ENCODE data around the gene PHLPP2.

PHLPP2 gene

DNA sequence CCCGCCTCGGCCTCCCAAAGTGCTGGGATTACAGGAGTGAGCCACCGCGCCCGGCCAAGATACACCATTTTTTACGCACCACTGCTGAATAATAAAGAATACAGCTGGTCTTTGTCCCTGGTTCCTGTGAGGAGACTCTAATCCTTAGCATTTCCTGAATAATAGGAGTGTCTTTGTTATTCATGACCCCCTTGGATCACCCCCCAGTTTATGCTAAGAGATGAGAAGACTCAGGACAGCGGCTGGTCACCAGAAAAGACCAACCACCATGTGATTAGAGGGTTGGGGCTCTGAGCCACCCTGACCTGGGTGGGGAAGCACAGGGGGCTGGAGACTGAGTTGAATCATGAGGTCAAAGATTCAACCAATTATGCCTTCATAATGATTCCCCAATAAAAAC, 17.3 kb downstream of the PHLPP2 start:
- H4K8ac ChIP-seq (ENCODE audit: low read depth, low read length) = no peak overlapping the region
- no CpG with 5 or more reads among the region's 7 CpGs for WGBS (ENCODE audit: extremely low coverage, insufficient coverage, insufficient read length)

DNA sequence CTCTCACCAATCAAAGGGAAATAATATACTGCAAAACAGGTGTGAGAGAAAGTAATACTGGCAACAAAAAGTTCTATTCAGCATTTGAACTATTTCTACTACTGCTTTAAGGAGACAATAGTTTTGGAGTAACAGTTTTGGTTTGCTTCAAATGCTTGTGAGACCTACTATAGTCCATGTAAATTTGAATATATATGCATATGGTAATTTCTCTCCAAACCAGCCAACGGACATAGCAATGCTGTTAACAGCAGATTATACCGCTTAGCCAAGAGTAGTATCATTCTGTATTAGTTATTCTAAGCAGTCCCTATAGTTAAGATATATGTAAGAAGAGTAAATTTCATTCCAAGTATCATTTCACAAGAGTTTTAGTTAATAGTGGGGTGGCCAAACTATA, 18.5 kb downstream of the PHLPP2 start:
- no peak overlapping the region for H3K4me2 ChIP-seq (ENCODE audit: low read length)
- no peak overlapping the region for H3K23ac ChIP-seq (ENCODE audit: low read length)
- H3K79me2 ChIP-seq (ENCODE audit: control insufficient read depth, insufficient read depth, low read length, poor library complexity) = peaks cover 2% of the 10 kb centered on the region
- no peaks in the 10 kb centered on the region for H3K27me3 ChIP-seq (ENCODE audit: insufficient read depth, low read length)
- no peak overlapping the region for H3K9ac ChIP-seq (ENCODE audit: low read length)
- H3K27ac ChIP-seq (ENCODE audit: low read depth, low read length) = no peak overlapping the region
- H3K14ac ChIP-seq (ENCODE audit: low read length) = no peak overlapping the region
- H4K8ac ChIP-seq (ENCODE audit: low read depth, low read length) = no peak overlapping the region
- no peak overlapping the region for H2AFZ ChIP-seq (ENCODE audit: insufficient read depth, low read length, poor library complexity)
- no peak overlapping the region for H2AK5ac ChIP-seq (ENCODE audit: low read length)
- no peak overlapping the region for H3K4me3 ChIP-seq (ENCODE audit: low read depth, low read length)
- H2BK12ac ChIP-seq (ENCODE audit: low read length) = no peak overlapping the region
- peaks cover 16 to 21% of the 10 kb centered on the region in 2 experiments for H3K4me1 ChIP-seq (ENCODE audit: control insufficient read depth in 1 of 2, insufficient read depth in 2 of 2, low read length in 2 of 2)
- no peak overlapping the region for H2BK120ac ChIP-seq (ENCODE audit: insufficient read depth, low read length, poor library complexity)
- DNase-seq = no peak
- H4K12ac ChIP-seq (ENCODE audit: low read depth, low read length) = no peak overlapping the region
- H2BK5ac ChIP-seq (ENCODE audit: low read depth, low read length, poor library complexity) = no peak overlapping the region
- no peak overlapping the region for H3K4ac ChIP-seq (ENCODE audit: low read depth, low read length)
- H3K18ac ChIP-seq (ENCODE audit: low read length) = no peak overlapping the region
- H3K79me1 ChIP-seq (ENCODE audit: low read length) = peaks cover 3% of the 10 kb centered on the region
- H3K36me3 ChIP-seq (ENCODE audit: control insufficient read depth in 1 of 2, insufficient read depth in 2 of 2, low read length in 2 of 2) = peaks cover 0 to 2% of the 10 kb centered on the region in 2 experiments
- no peak overlapping the region for H4K91ac ChIP-seq (ENCODE audit: low read depth, low read length)
- no CpG with 5 or more reads among the region's 2 CpGs for whole genome bisulfite sequencing (ENCODE audit: extremely low coverage, insufficient coverage, insufficient read length)
- H3K9me3 ChIP-seq (ENCODE audit: insufficient read depth, low read depth, low read length) = no peaks in the 10 kb centered on the region

More for the DNA sequence above, 17.3 kb downstream of the PHLPP2 start:
- Histone ChIP-seq H3K9ac (ENCODE audit: low read length) (no peak overlapping the region), H3K4me1 (ENCODE audit: control insufficient read depth in 1 of 2, insufficient read depth in 2 of 2, low read length in 2 of 2) (peaks cover 16 to 21% of the 10 kb centered on the region in 2 experiments), H3K9me3 (ENCODE audit: insufficient read depth, low read depth, low read length) (no peaks in the 10 kb centered on the region), H3K36me3 (ENCODE audit: control insufficient read depth in 1 of 2, insufficient read depth in 2 of 2, low read length in 2 of 2) (peaks cover 0 to 2% of the 10 kb centered on the region in 2 experiments), H3K23ac (ENCODE audit: low read length) (no peak overlapping the region), H3K79me1 (ENCODE audit: low read length) (peaks cover 3% of the 10 kb centered on the region), H2BK120ac (ENCODE audit: insufficient read depth, low read length, poor library complexity) (no peak overlapping the region), H3K14ac (ENCODE audit: low read length) (no peak overlapping the region), H4K12ac (ENCODE audit: low read depth, low read length) (no peak overlapping the region), H3K27me3 (ENCODE audit: insufficient read depth, low read length) (no peaks in the 10 kb centered on the region), H3K4ac (ENCODE audit: low read depth, low read length) (no peak overlapping the region), H3K27ac (ENCODE audit: low read depth, low read length) (no peak overlapping the region), H2AK5ac (ENCODE audit: low read length) (no peak overlapping the region), H3K4me2 (ENCODE audit: low read length) (no peak overlapping the region), H2AFZ (ENCODE audit: insufficient read depth, low read length, poor library complexity) (no peak overlapping the region), H4K91ac (ENCODE audit: low read depth, low read length) (no peak overlapping the region), H2BK12ac (ENCODE audit: low read length) (no peak overlapping the region), H3K18ac (ENCODE audit: low read length) (no peak overlapping the region), H3K79me2 (ENCODE audit: control insufficient read depth, insufficient read depth, low read length, poor library complexity) (peaks cover 2% of the 10 kb centered on the region), H2BK5ac (ENCODE audit: low read depth, low read length, poor library complexity) (no peak overlapping the region), H3K4me3 (ENCODE audit: low read depth, low read length) (no peak overlapping the region)
- DNase-seq = no peak

DNA sequence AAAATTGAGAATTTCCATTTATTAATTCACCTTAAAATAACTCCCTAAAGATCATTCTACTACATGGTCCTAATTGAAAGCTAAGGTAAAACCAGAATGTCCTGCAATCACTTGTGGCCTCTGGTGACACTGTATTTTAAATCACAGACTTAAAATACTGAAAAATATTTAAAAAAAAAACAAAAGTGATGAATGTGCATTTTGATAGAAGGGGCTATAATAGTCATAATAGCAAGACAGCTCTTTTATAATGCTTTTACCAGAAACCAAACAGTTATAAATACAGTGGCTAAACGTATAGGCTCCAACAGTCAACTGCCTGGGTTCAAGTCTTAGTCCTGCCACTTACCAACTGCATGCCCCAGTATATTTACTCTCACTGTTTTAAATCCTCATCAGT, 21.2 kb downstream of the PHLPP2 start:
- Histone ChIP-seq H4K8ac (ENCODE audit: low read depth, low read length) (no peak overlapping the region), H3K9ac (ENCODE audit: low read length) (no peak overlapping the region), H2BK12ac (ENCODE audit: low read length) (no peak overlapping the region), H3K23ac (ENCODE audit: low read length) (no peak overlapping the region), H3K79me2 (ENCODE audit: control insufficient read depth, insufficient read depth, low read length, poor library complexity) (no peaks in the 10 kb centered on the region), H3K27ac (ENCODE audit: low read depth, low read length) (no peak overlapping the region), H2AFZ (ENCODE audit: insufficient read depth, low read length, poor library complexity) (no peak overlapping the region), H3K9me3 (ENCODE audit: insufficient read depth, low read depth, low read length) (peaks cover 1% of the 10 kb centered on the region), H3K14ac (ENCODE audit: low read length) (no peak overlapping the region), H4K91ac (ENCODE audit: low read depth, low read length) (no peak overlapping the region), H4K12ac (ENCODE audit: low read depth, low read length) (no peak overlapping the region), H3K18ac (ENCODE audit: low read length) (no peak overlapping the region), H3K4me2 (ENCODE audit: low read length) (no peak overlapping the region), H2AK5ac (ENCODE audit: low read length) (no peak overlapping the region), H3K36me3 (ENCODE audit: control insufficient read depth in 1 of 2, insufficient read depth in 2 of 2, low read length in 2 of 2) (peaks cover under 1 to 12% of the 10 kb centered on the region in 2 experiments), H3K79me1 (ENCODE audit: low read length) (no peaks in the 10 kb centered on the region), H3K4ac (ENCODE audit: low read depth, low read length) (no peak overlapping the region), H2BK120ac (ENCODE audit: insufficient read depth, low read length, poor library complexity) (no peak overlapping the region), H3K4me1 (ENCODE audit: control insufficient read depth in 1 of 2, insufficient read depth in 2 of 2, low read length in 2 of 2) (peaks cover 7 to 11% of the 10 kb centered on the region in 2 experiments), H2BK5ac (ENCODE audit: low read depth, low read length, poor library complexity) (no peak overlapping the region), H3K4me3 (ENCODE audit: low read depth, low read length) (no peak overlapping the region), H3K27me3 (ENCODE audit: insufficient read depth, low read length) (no peaks in the 10 kb centered on the region)
- no peak for DNase-seq
- WGBS (ENCODE audit: extremely low coverage, insufficient coverage, insufficient read length) = no CpG with 5 or more reads among the region's 1 CpG

DNA sequence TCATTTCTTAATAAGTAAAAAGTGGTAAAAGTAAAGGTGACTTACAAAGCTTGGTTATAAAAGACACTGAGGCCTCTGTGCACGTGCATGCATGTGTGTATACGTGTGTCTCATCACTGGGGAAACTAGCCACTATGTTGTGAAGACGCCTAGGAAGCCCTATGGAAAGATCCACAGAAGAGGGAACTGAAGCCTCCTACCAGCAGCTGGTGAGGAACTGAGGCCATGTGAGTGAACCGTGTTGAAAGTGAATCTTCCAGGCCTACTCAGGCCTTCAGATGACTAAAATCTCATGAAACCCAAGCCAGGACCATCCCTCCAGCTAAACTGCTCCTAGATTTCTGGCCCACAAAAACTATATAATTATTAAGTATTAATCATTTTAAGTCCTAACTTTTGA, 23.7 kb downstream of the PHLPP2 start:
- H3K4me2 ChIP-seq (ENCODE audit: low read length) = no peak overlapping the region
- H3K4me3 ChIP-seq (ENCODE audit: low read depth, low read length) = no peak overlapping the region
- H2AK5ac ChIP-seq (ENCODE audit: low read length) = no peak overlapping the region
- no peaks in the 10 kb centered on the region for H3K79me2 ChIP-seq (ENCODE audit: control insufficient read depth, insufficient read depth, low read length, poor library complexity)
- no peak overlapping the region for H2BK120ac ChIP-seq (ENCODE audit: insufficient read depth, low read length, poor library complexity)
- H3K14ac ChIP-seq (ENCODE audit: low read length) = no peak overlapping the region
- H2BK12ac ChIP-seq (ENCODE audit: low read length) = no peak overlapping the region
- DNase-seq = no peak
- peaks cover 3% of the 10 kb centered on the region for H3K9me3 ChIP-seq (ENCODE audit: insufficient read depth, low read depth, low read length)
- no peak overlapping the region for H4K91ac ChIP-seq (ENCODE audit: low read depth, low read length)
- no peak overlapping the region for H3K27ac ChIP-seq (ENCODE audit: low read depth, low read length)
- H4K12ac ChIP-seq (ENCODE audit: low read depth, low read length) = no peak overlapping the region
- H3K23ac ChIP-seq (ENCODE audit: low read length) = no peak overlapping the region
- H2BK5ac ChIP-seq (ENCODE audit: low read depth, low read length, poor library complexity) = no peak overlapping the region
- peaks cover 5 to 14% of the 10 kb centered on the region in 2 experiments for H3K36me3 ChIP-seq (ENCODE audit: control insufficient read depth in 1 of 2, insufficient read depth in 2 of 2, low read length in 2 of 2)
- WGBS (ENCODE audit: extremely low coverage, insufficient coverage, insufficient read length) = no CpG with 5 or more reads among the region's 4 CpGs
- no peak overlapping the region for H2AFZ ChIP-seq (ENCODE audit: insufficient read depth, low read length, poor library complexity)
- no peak overlapping the region for H4K8ac ChIP-seq (ENCODE audit: low read depth, low read length)
- H3K4ac ChIP-seq (ENCODE audit: low read depth, low read length) = no peak overlapping the region
- no peak overlapping the region for H3K18ac ChIP-seq (ENCODE audit: low read length)
- H3K79me1 ChIP-seq (ENCODE audit: low read length) = no peaks in the 10 kb centered on the region
- no peak overlapping the region for H3K9ac ChIP-seq (ENCODE audit: low read length)
- H3K4me1 ChIP-seq (ENCODE audit: control insufficient read depth in 1 of 2, insufficient read depth in 2 of 2, low read length in 2 of 2) = no peaks in the 10 kb centered on the region
- H3K27me3 ChIP-seq (ENCODE audit: insufficient read depth, low read length) = no peaks in the 10 kb centered on the region

All from trophoblast cell (in vitro differentiated cells and primary cell).